ENCODE results near the gene KIFC1.
A peak's percentile ranks its signal among the peaks of the same experiment; 100 is the strongest.

KIFC1 gene

DNA sequence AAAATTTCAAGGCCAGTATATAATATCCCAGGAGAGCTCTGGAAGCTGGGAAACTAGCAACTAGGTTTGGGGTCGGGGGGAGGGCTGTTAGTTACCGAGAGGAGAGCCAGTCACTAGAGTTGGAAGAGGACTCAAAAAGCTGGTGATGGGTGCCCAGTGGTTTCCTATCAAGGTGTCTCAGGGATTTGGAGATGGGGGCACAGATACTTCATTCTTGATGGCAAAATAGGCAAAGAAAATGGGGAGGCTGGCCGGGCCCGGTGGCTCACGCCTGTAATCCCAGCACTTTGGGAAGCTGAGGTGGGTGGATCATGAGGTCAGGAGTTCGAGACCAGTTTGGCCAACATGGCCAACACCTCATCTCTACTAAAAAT is 20.0 kb downstream of the KIFC1 start:
- DNase-seq (ENCODE audit: low spot score): no peak

- DNase-seq (ENCODE audit: low spot score): no peak
Measured at GRCh38 chr6:33412140-33413009, 20.8 kb downstream of the KIFC1 start.

GRCh38 chr6:33413241-33414120 is 21.9 kb downstream of the KIFC1 start:
- no peak for DNase-seq (ENCODE audit: low spot score)

DNA sequence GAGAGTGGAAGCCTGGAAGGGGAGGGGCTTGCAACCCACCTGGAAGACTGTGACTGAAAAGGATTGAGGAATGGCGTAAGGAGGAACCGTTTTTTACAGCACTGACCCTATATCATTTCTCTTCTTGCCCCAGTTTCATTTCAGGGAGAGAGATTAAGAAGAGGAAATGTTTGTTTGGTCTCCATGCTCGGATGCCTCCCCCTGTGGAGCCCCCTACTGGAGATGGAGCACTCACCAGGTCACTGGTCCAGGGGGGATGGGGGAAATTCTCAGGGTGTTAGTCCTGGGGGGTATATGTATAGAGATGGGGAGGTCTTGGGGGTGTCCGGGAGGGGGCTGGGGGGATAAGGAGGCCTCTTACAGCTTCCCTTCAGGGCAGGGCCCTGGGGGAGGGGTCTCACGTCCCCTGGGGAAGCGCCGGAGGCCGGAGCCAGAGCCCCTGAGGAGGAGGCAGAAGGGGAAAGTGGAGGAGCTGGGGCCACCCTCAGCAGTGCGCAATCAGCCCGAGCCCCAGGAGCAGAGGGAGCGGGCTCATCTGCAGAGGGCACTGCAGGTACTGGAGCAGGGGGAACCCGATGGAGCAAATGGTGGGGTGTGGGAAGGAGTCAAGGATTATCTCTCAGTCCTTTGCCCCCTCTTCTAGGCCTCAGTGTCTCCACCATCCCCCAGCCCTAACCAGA is 23.1 kb downstream of the KIFC1 start:
- DNase-seq (ENCODE audit: low spot score): no peak

- no peak for DNase-seq (ENCODE audit: low spot score)
Measured at GRCh38 chr6:33415831-33416230, 24.2 kb downstream of the KIFC1 start.

DNA sequence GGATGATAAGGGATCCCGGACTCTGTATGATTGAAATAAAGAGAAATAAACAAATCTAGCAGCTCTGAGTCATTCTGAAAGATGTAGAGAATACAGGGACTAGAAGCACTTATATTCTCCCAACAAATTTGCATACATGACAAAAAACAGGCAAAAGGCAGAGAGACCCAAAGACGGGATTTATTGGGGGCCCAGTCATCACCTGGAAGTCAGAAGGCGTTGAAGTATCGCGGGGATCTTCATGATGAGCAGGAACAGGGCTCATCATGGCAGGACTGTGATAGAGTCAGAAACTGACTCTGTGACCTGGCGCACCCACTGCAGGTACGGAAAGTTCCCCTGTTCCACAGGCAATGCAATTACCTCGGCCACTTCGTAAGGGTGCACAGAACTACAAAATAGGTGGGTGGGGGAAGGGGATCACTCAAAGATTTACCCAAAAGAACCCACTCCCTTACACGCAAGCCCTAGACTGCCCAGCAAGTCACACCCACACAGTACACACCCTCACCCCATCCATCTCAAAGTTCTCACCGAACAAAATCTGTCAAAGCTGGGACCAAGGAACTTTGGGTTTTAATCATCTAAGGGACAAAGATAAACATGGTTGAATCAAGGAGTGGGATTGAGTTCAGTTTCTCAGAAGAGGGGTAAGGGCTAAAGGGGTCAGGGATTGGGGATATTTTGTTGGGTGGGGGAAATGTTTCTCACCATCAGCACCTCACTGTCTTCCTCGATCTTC is 24.9 kb downstream of the KIFC1 start:
- DNase-seq (ENCODE audit: low spot score): no peak

DNA sequence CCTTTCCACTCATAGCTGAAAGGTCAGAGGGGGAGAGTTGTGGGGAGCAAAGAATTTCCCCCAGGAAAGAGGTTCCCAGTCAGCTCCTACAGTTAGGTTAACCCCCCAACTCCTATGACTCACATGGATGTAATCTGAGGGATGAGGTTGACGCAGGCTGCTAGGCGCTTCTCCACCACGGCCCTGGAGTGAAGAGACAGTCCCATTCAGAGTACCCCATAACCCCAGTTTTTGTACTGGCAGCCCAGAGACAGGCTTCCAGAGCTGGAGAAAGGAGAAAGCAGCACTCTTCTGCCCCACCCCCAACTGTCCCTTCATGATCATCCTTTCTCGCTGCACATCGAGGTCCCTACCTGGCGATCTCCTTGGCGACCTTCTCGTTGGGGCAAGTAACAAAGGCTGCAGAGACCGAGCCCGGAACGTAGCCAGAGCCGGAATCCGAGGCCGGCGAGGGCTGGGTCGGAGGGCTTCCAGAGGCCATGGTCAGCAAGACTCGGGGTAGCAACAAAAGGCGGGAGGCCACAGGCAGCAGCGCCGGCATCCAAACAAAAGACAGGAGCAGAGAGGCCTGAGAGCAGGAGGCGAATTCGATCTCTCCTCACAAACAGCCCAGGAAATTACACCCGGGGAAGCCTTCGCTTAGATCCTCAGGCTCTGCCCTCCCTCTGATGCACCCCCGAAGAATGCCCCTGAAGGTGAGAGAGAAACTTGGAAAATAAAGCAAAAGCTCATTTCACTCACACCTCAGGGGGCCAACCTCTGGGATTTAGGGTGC is 25.7 kb downstream of the KIFC1 start:
- DNase-seq (ENCODE audit: low spot score): peak; percentile 76

GRCh38 chr6:33417903-33418689 is 26.5 kb downstream of the KIFC1 start, which contains the start of gene CUTA:
CUTA (minus strand) TSS chr6:33418107; CDS start chr6:33418000, 107 bp downstream.
- peak; percentile 97 for DNase-seq (ENCODE audit: low spot score)

- no peak for DNase-seq (ENCODE audit: low spot score)
Measured at GRCh38 chr6:33418690-33419291, 27.2 kb downstream of the KIFC1 start.

GRCh38 chr6:33419580-33420490 is 28.2 kb downstream of the KIFC1 start, which contains the start of gene SYNGAP1:
SYNGAP1 (plus strand) TSS chr6:33420065; CDS start chr6:33420265, 200 bp downstream.
- peak; percentile 61 for DNase-seq (ENCODE audit: low spot score)

- no peak for DNase-seq (ENCODE audit: low spot score)
Measured at GRCh38 chr6:33420491-33421343, 29.1 kb downstream of the KIFC1 start.

GRCh38 chr6:33421344-33421643 is 29.7 kb downstream of the KIFC1 start:
- DNase-seq (ENCODE audit: low spot score): no peak

DNA sequence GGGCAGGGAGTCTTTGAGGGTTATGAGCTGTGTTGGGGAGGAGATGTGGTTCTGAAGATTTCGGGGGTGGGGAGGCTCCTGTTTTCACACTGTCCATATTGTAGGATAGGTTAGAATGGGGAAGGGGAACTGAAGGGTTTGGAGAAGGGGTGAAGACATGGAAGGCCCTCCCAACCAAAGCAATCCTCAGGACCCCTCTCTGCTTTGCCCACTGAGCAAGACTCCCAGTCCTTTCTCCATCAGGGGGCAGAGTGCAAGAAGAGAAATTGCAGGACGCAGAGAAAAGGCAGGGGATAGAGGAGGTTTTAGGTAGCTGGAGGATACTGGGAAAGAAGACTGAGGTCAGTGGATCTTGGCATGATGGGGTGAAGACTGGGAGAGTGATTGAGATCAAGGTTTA is 32.2 kb downstream of the KIFC1 start:
- no peak for DNase-seq (ENCODE audit: low spot score)

- peak; percentile 29 for DNase-seq (ENCODE audit: low spot score)
Measured at GRCh38 chr6:33424855-33425667, 33.4 kb downstream of the KIFC1 start.

- DNase-seq (ENCODE audit: low spot score): peak; percentile 91
Measured at GRCh38 chr6:33425668-33426577, 34.3 kb downstream of the KIFC1 start.
